NCI-H69 (cell line): ENCODE measurements around the gene PHKA1.
"Not testable (repeated sequence)": the region's sequence is repeated elsewhere in the genome, so short reads cannot be mapped to it uniquely, and the experiment has no call there.

ENCODE experiments used
- DNase-seq: peaks from one replicate; lab custom pipeline; 2025; lab: John Stamatoyannopoulos, UW

The PHKA1 gene

GRCh38 chrX:72713599-72714477 lies at the start of gene PHKA1:
Gene PHKA1, minus strand, starts transcription at chrX:72714306. Its CDS starts 426 bp downstream, at chrX:72713880.
- DNase-seq: peak; percentile 83

GRCh38 chrX:72760454-72760853 lies 46.3 kb upstream of the PHKA1 start:
- DNase-seq: not testable (repeated sequence)

- DNase-seq: not testable (repeated sequence)
Measured at GRCh38 chrX:72748545-72748944, 34.4 kb upstream of the PHKA1 start.

GRCh38 chrX:72745546-72745945 lies 31.4 kb upstream of the PHKA1 start:
- DNase-seq: not testable (repeated sequence)

GRCh38 chrX:72735561-72735960 lies 21.5 kb upstream of the PHKA1 start:
- DNase-seq: no peak

GRCh38 chrX:72733636-72734035 lies 19.5 kb upstream of the PHKA1 start:
- DNase-seq: not testable (repeated sequence)

GRCh38 chrX:72727846-72728245 lies 13.7 kb upstream of the PHKA1 start:
- no peak for DNase-seq

- DNase-seq: no peak
Measured at GRCh38 chrX:72716766-72717165, 2.7 kb upstream of the PHKA1 start.

GRCh38 chrX:72715546-72715945 lies 1.4 kb upstream of the PHKA1 start:
- DNase-seq: no peak

GRCh38 chrX:72714478-72714916 lies 391 bp upstream of the PHKA1 start:
- peak; percentile 85 for DNase-seq

GRCh38 chrX:72713130-72713529 lies 976 bp downstream of the PHKA1 start:
- peak; percentile 22 for DNase-seq

GRCh38 chrX:72712094-72712755 lies 1.9 kb downstream of the PHKA1 start:
- DNase-seq: peak; percentile 8

GRCh38 chrX:72705814-72706213 lies 8.3 kb downstream of the PHKA1 start:
- DNase-seq: no peak

GRCh38 chrX:72705111-72705510 lies 9.0 kb downstream of the PHKA1 start:
- no peak for DNase-seq

- no peak for DNase-seq
Measured at GRCh38 chrX:72694170-72694569, 19.9 kb downstream of the PHKA1 start.

GRCh38 chrX:72693477-72693876 lies 20.6 kb downstream of the PHKA1 start:
- no peak for DNase-seq

- no peak for DNase-seq
Measured at GRCh38 chrX:72687396-72687795, 26.7 kb downstream of the PHKA1 start.

- no peak for DNase-seq
Measured at GRCh38 chrX:72685810-72686456, 28.2 kb downstream of the PHKA1 start.

- no peak for DNase-seq
Measured at GRCh38 chrX:72685018-72685417, 29.1 kb downstream of the PHKA1 start.

- DNase-seq: no peak
Measured at GRCh38 chrX:72683631-72684030, 30.5 kb downstream of the PHKA1 start.

- DNase-seq: no peak
Measured at GRCh38 chrX:72676465-72676864, 37.6 kb downstream of the PHKA1 start.

GRCh38 chrX:72673951-72674350 lies 40.2 kb downstream of the PHKA1 start:
- not testable (repeated sequence) for DNase-seq

GRCh38 chrX:72669508-72669907 lies 44.6 kb downstream of the PHKA1 start:
- not testable (repeated sequence) for DNase-seq
